Smooth muscle cell (in vitro differentiated cells): ENCODE results near the gene KCNA2. TPM values are rescaled to one million over a fixed set of nuclear protein-coding genes. Genes with fewer than 3 reads are reported as not detected.
A peak's percentile ranks its signal among the peaks of the same experiment; 100 is the strongest.

Experiments
- DNase-seq: peaks from one replicate; lab custom pipeline; 2025; ENCODE audit not compliant: unreplicated experiment; lab: John Stamatoyannopoulos, UW
- H2AFZ ChIP-seq: fragments of 200-600 bp; sonication (generic); 2 replicates; pipeline ENCODE4 v1.6.0; 2016; ENCODE audit warnings: antibody characterized with exemption, low read depth, mild to moderate bottlenecking
- H3F3A ChIP-seq: fragments of 200-600 bp; sonication (generic); 2 replicates; pipeline ENCODE4 v1.6.0; 2017; ENCODE audit warnings: antibody characterized with exemption, low read depth
- H3K27ac ChIP-seq: fragments of 200-600 bp; sonication (generic); 2 replicates; pipeline ENCODE4 v1.5.1; 2016; ENCODE audit warnings: low read depth, mild to moderate bottlenecking
- H3K27me3 ChIP-seq: fragments of 200-600 bp; sonication (generic); 2 replicates; pipeline ENCODE4 v1.6.1; 2016; ENCODE audit warnings: low read depth, mild to moderate bottlenecking
- H3K36me3 ChIP-seq: fragments of 200-600 bp; sonication (generic); 2 replicates; pipeline ENCODE4 v1.5.1; 2016; ENCODE audit warnings: low read depth
- H3K4me1 ChIP-seq: fragments of 200-600 bp; sonication (generic); 2 replicates; pipeline ENCODE4 v1.5.1; 2016; ENCODE audit warnings: low read depth
- H3K4me2 ChIP-seq: fragments of 200-600 bp; sonication (generic); 2 replicates; pipeline ENCODE4 v1.6.0; 2016; ENCODE audit warnings: mild to moderate bottlenecking
- H3K4me3 ChIP-seq: fragments of 200-600 bp; sonication (generic); 2 replicates; pipeline ENCODE4 v1.5.1; 2016; ENCODE audit warnings: mild to moderate bottlenecking
- H3K79me2 ChIP-seq: fragments of 200-600 bp; sonication (generic); 2 replicates; pipeline ENCODE4 v1.6.0; 2016; ENCODE audit warnings: low read depth, mild to moderate bottlenecking
- H3K9ac ChIP-seq: fragments of 200-600 bp; sonication (generic); 2 replicates; pipeline ENCODE4 v1.6.0; 2016; ENCODE audit warnings: low read depth
- H3K9me3 ChIP-seq: fragments of 200-600 bp; sonication (generic); replicated peaks from 2 replicates; pipeline ENCODE4 v1.5.1; 2016; ENCODE audit warnings: low read depth
- H4K20me1 ChIP-seq: fragments of 200-600 bp; sonication (generic); 2 replicates; pipeline ENCODE4 v1.6.0; 2016; ENCODE audit warnings: low read depth
- CTCF ChIP-seq: fragments of 200-600 bp; sonication (generic); IDR thresholded peaks from 2 replicates; pipeline ENCODE4 v1.5.1; 2017; ENCODE audit warnings: borderline replicate concordance, mild to moderate bottlenecking, antibody characterized with exemption; ENCODE audit not compliant: insufficient read depth, poor library complexity, severe bottlenecking
- WGBS: methylation state at CpG from one replicate; pipeline ENCODE4 v1.1.7; 2016; ENCODE audit warnings: low lambda C conversion rate; 5-methylcytosine and 5-hydroxymethylcytosine counted together
- polyA plus RNA-seq: library from polyadenylated mRNA; unstranded; fragments of >200 nt; fragmentation: Nextera tagmentation; extraction: Ambion mirVana; gene quantifications from 2 replicates; pipeline ENCODE4 v1.2.1, GENCODE V29; 2016
- total RNA-seq: library from RNA; depleted of rRNA; stranded (reverse); fragments of >200 nt; gene quantifications from 2 replicates; pipeline ENCODE4 v1.2.3, GENCODE V29; 2014

Gene KCNA2
- total RNA-seq, result 0.81 and 1.7 TPM in 2 replicates
- polyA plus RNA-seq, result 0.16 and 0.99 TPM in 2 replicates

- WGBS, result 2% methylated on average over 28 of the region's 41 CpGs
- Histone ChIP-seq H3K79me2 (no peaks in the 10 kb centered on the region), H3K27ac (no peak within 1 kb of the TSS), H3K4me2 (peak within 1 kb of the TSS; percentile 91), H3K4me1 (peaks cover 11% of the 10 kb centered on the region), H2AFZ (peak within 1 kb of the TSS; percentile 83), H3K9me3 (no peaks in the 10 kb centered on the region), H3K9ac (no peak within 1 kb of the TSS), H3F3A (peaks cover 5% of the 10 kb centered on the region), H3K27me3 (peaks cover 66% of the 10 kb centered on the region), H4K20me1 (no peaks in the 10 kb centered on the region), H3K36me3 (no peaks in the 10 kb centered on the region), H3K4me3 (peak within 1 kb of the TSS; percentile 58)
- no peak for DNase-seq
- no peak for TF ChIP-seq CTCF
Observed at GRCh38 chr1:110605901-110606656, at the start of gene KCNA2. TSS of gene KCNA2 (minus strand) at chr1:110606358. CDS start at chr1:110604782, 1,576 bp downstream.

GRCh38 chr1:110650609-110651008, 44.5 kb upstream of the KCNA2 start:
- H3K4me2 ChIP-seq, result no peak overlapping the region
- H3K79me2 ChIP-seq, result no peaks in the 10 kb centered on the region
- no peak overlapping the region for H3K27ac ChIP-seq
- no peaks in the 10 kb centered on the region for H3K9me3 ChIP-seq
- peaks cover 11% of the 10 kb centered on the region for H3F3A ChIP-seq
- WGBS, result 44% methylated on average over 2 of the region's 2 CpGs
- DNase-seq, result no peak
- TF ChIP-seq CTCF, result no peak
- peaks cover 18% of the 10 kb centered on the region for H3K4me1 ChIP-seq
- no peak overlapping the region for H3K4me3 ChIP-seq
- H4K20me1 ChIP-seq, result no peaks in the 10 kb centered on the region
- no peaks in the 10 kb centered on the region for H3K36me3 ChIP-seq
- H3K9ac ChIP-seq, result no peak overlapping the region
- no peak overlapping the region for H2AFZ ChIP-seq
- H3K27me3 ChIP-seq, result no peaks in the 10 kb centered on the region

GRCh38 chr1:110648417-110648816, 42.3 kb upstream of the KCNA2 start:
- no peak for TF ChIP-seq CTCF
- no peak for DNase-seq
- no peak overlapping the region for H3K9ac ChIP-seq
- H2AFZ ChIP-seq, result no peak overlapping the region
- H3K79me2 ChIP-seq, result no peaks in the 10 kb centered on the region
- no peaks in the 10 kb centered on the region for H4K20me1 ChIP-seq
- H3F3A ChIP-seq, result peaks cover 15% of the 10 kb centered on the region
- H3K4me1 ChIP-seq, result peaks cover 28% of the 10 kb centered on the region
- peak overlapping the region; percentile 81 for H3K27ac ChIP-seq
- H3K4me2 ChIP-seq, result peak overlapping the region; percentile 51
- no peak overlapping the region for H3K4me3 ChIP-seq
- no peaks in the 10 kb centered on the region for H3K36me3 ChIP-seq
- H3K27me3 ChIP-seq, result no peaks in the 10 kb centered on the region
- H3K9me3 ChIP-seq, result no peaks in the 10 kb centered on the region
- 46% methylated on average over 2 of the region's 2 CpGs for WGBS
